KMS-11 (cell line): Measurements from ENCODE around the gene LCMT1.

Experiments used
- H2AFZ ChIP-seq: fragments of 200-600 bp; sonication (generic); 2 replicates; pipeline ENCODE4 v1.6.1; 2016; ENCODE audit warnings: antibody characterized with exemption, mixed run types, low read depth
- H3K27ac ChIP-seq: fragments of 200-600 bp; sonication (generic); 2 replicates; pipeline ENCODE4 v1.6.1; 2016; ENCODE audit warnings: mild to moderate bottlenecking, mixed run types
- H3K27me3 ChIP-seq: fragments of 200-600 bp; sonication (generic); 2 replicates; pipeline ENCODE4 v1.6.1; 2017; ENCODE audit warnings: mild to moderate bottlenecking, low read depth, mixed run types, moderate library complexity; ENCODE audit not compliant: insufficient read depth
- H3K36me3 ChIP-seq: fragments of 200-600 bp; sonication (generic); 2 replicates; pipeline ENCODE4 v1.6.1; 2017; ENCODE audit warnings: mild to moderate bottlenecking, mixed run types; ENCODE audit not compliant: insufficient read depth
- H3K4me1 ChIP-seq: fragments of 200-600 bp; sonication (generic); 2 replicates; pipeline ENCODE4 v1.6.1; 2016; ENCODE audit warnings: mild to moderate bottlenecking, low read depth, mixed run types; ENCODE audit not compliant: poor library complexity, severe bottlenecking
- H3K4me2 ChIP-seq: fragments of 200-600 bp; sonication (generic); 2 replicates; pipeline ENCODE4 v1.7.0; 2016; ENCODE audit warnings: mild to moderate bottlenecking, mixed run types
- H3K4me3 ChIP-seq: fragments of 200-600 bp; sonication (generic); IDR thresholded peaks from 2 replicates; pipeline ENCODE4 v1.6.1; 2017; ENCODE audit warnings: low read depth, low read length, mixed read lengths; ENCODE audit not compliant: insufficient read depth
- H3K79me2 ChIP-seq: fragments of 200-600 bp; sonication (generic); 2 replicates; pipeline ENCODE4 v1.6.1; 2016; ENCODE audit warnings: low read depth, mixed run types; ENCODE audit not compliant: insufficient read depth
- H3K9ac ChIP-seq: fragments of 200-600 bp; sonication (generic); 2 replicates; pipeline ENCODE4 v1.6.1; 2016; ENCODE audit warnings: mild to moderate bottlenecking, mixed run types
- H4K20me1 ChIP-seq: fragments of 200-600 bp; sonication (generic); 2 replicates; pipeline ENCODE4 v1.6.1; 2016; ENCODE audit warnings: mild to moderate bottlenecking, mixed run types; ENCODE audit not compliant: insufficient read depth
- TF ChIP-seq, protein P1 (sequence below): fragments of 200-600 bp; sonication (generic); conservative IDR thresholded peaks from 2 replicates; pipeline ENCODE4 v1.6.1; 2017; ENCODE audit warnings: low read depth, mild to moderate bottlenecking, antibody characterized with exemption, low read length, moderate library complexity, mixed read lengths

LCMT1 gene

DNA sequence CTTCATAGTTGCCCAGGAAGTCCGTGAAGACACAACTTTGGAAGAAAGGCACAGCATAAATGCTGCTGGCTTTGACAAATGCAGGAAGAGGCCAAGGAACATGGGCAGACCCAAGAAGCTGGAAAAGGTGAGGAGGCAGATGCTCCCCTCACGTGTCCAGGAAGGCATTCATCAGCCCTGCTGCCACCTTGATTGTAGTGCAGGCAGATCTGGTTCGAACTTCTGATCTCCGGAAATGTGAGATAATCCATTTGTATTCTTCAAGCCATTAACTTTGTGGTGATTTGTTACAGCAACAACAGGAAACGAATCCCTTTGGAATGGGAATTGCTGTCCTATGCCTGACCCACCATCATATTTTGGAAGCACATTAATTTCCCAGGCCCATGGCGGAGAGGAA lies 28.5 kb upstream of the LCMT1 start:
- no peak overlapping the region for H3K4me2 ChIP-seq
- TF ChIP-seq, protein P1, sequence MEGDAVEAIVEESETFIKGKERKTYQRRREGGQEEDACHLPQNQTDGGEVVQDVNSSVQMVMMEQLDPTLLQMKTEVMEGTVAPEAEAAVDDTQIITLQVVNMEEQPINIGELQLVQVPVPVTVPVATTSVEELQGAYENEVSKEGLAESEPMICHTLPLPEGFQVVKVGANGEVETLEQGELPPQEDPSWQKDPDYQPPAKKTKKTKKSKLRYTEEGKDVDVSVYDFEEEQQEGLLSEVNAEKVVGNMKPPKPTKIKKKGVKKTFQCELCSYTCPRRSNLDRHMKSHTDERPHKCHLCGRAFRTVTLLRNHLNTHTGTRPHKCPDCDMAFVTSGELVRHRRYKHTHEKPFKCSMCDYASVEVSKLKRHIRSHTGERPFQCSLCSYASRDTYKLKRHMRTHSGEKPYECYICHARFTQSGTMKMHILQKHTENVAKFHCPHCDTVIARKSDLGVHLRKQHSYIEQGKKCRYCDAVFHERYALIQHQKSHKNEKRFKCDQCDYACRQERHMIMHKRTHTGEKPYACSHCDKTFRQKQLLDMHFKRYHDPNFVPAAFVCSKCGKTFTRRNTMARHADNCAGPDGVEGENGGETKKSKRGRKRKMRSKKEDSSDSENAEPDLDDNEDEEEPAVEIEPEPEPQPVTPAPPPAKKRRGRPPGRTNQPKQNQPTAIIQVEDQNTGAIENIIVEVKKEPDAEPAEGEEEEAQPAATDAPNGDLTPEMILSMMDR, result no peak
- H3K9ac ChIP-seq, result no peak overlapping the region
- H3K27me3 ChIP-seq, result no peaks in the 10 kb centered on the region
- no peaks in the 10 kb centered on the region for H3K36me3 ChIP-seq
- no peak overlapping the region for H3K27ac ChIP-seq
- no peaks in the 10 kb centered on the region for H3K79me2 ChIP-seq
- peaks cover 29% of the 10 kb centered on the region for H3K4me1 ChIP-seq
- H3K4me3 ChIP-seq, result no peak overlapping the region
- no peaks in the 10 kb centered on the region for H4K20me1 ChIP-seq
- no peak overlapping the region for H2AFZ ChIP-seq

DNA sequence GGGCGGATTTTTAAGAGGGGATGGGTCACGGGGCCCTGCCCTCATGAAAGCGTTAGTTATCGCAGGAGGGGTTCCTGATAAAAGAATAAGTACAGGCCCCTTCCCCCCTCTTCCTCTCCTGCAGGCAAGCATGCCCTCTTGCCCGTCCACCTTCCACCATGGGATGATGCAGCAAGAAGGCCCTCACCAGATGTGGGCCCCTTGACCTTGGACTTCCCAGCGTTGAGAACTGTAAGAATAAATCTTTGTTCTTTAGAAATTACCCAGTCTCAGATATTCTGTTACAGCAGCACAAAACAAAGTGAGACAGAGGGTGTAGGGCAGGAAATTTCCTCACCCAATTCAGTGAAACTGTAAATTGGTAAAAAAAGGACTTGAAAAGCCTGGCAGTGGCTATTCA lies 27.8 kb upstream of the LCMT1 start:
- Histone ChIP-seq H3K27ac (no peak overlapping the region), H3K9ac (no peak overlapping the region), H3K27me3 (no peaks in the 10 kb centered on the region), H2AFZ (no peak overlapping the region), H3K79me2 (no peaks in the 10 kb centered on the region), H3K4me1 (peaks cover 22% of the 10 kb centered on the region), H3K4me2 (no peak overlapping the region), H3K36me3 (no peaks in the 10 kb centered on the region), H3K4me3 (no peak overlapping the region), H4K20me1 (no peaks in the 10 kb centered on the region)
- TF ChIP-seq, protein P1, result no peak

DNA sequence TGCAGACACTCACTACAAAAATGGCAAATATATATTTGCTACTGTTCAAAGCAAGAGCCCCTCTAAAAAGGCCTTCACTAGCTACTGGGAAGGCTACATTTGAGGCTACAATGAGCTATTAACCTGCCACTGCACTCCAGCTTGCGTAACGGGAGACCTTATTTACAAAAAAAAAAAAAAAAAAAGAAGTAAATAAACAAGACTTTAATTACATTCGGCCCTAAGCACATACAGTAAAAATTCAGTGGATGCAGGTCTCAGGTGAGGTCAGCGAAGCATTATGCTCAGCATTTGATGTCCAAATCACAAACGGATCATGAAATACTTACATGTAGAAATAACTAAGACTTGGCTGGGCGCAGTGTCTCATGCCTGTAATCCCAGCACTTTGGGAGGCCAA lies 26.7 kb upstream of the LCMT1 start:
- Histone ChIP-seq H3K4me2 (no peak overlapping the region), H3K4me1 (peaks cover 11% of the 10 kb centered on the region), H3K36me3 (no peaks in the 10 kb centered on the region), H3K4me3 (no peak overlapping the region), H4K20me1 (no peaks in the 10 kb centered on the region), H3K79me2 (no peaks in the 10 kb centered on the region), H2AFZ (no peak overlapping the region), H3K9ac (no peak overlapping the region), H3K27me3 (no peaks in the 10 kb centered on the region), H3K27ac (no peak overlapping the region)
- TF ChIP-seq, protein P1, result no peak

DNA sequence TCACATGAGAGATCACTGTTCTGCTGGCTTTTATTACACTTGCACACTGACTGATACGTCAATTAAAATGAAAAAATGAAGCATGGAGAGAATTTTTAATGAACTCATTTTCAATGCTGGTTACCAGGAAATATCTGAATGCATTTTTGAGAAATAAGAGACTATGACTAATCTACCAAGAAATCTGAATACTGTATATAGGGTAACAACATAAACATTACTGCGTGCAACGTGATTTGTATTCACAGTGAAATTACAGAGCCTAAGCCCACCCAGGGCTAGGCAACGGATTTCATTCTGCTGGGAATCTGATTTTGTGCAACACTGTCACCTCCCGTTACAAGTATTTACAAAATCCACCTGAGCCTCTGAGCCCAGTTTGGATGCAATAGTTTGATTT lies 23.8 kb upstream of the LCMT1 start:
- Histone ChIP-seq H3K36me3 (no peaks in the 10 kb centered on the region), H2AFZ (no peak overlapping the region), H3K4me1 (peaks cover 3% of the 10 kb centered on the region), H3K9ac (no peak overlapping the region), H3K27ac (no peak overlapping the region), H3K4me3 (no peak overlapping the region), H3K27me3 (no peaks in the 10 kb centered on the region), H3K4me2 (no peak overlapping the region), H4K20me1 (no peaks in the 10 kb centered on the region), H3K79me2 (no peaks in the 10 kb centered on the region)
- TF ChIP-seq, protein P1, result no peak

DNA sequence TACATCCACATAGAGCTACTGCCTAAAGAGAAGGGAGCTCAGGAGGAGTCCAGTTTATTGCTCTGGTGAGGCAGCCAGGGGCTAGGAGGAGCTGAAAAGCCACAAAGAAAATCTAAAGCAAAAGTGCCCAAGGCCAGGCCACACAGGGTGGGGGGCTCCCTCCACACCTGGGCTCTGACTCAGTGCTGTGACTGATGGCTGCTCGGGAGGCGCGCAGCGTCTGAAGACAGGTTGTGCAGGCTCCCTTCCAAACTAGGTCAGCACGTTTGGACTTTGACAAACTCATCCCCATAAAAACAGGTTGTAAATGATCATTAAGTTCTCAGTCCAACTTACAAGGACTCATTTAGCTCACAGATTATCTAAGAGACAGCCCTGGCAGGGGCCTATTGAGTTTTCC lies 22.2 kb upstream of the LCMT1 start:
- no peak overlapping the region for H3K9ac ChIP-seq
- H3K27me3 ChIP-seq, result no peaks in the 10 kb centered on the region
- no peak overlapping the region for H3K4me3 ChIP-seq
- H4K20me1 ChIP-seq, result no peaks in the 10 kb centered on the region
- H3K4me2 ChIP-seq, result no peak overlapping the region
- TF ChIP-seq, protein P1, result no peak
- H3K4me1 ChIP-seq, result peaks cover 19% of the 10 kb centered on the region
- H2AFZ ChIP-seq, result no peak overlapping the region
- H3K36me3 ChIP-seq, result no peaks in the 10 kb centered on the region
- H3K79me2 ChIP-seq, result no peaks in the 10 kb centered on the region
- H3K27ac ChIP-seq, result no peak overlapping the region
